Skeletal muscle tissue (tissue), 4 donors: Measurements from ENCODE around the gene ATXN1. TPM values are rescaled to one million over a fixed set of nuclear protein-coding genes. Genes with fewer than 3 reads are reported as not detected.

Experiments used
- H3K27ac ChIP-seq: one replicate; pipeline ENCODE4 v1.7.0; 2013; ENCODE audit warnings: mild to moderate bottlenecking, low read depth, low read length, inconsistent platforms
- H3K27me3 ChIP-seq, 3 donors: one replicate each; pipeline ENCODE4 v1.7.0; 2013; ENCODE audit warnings: low read length in 3 of 3; ENCODE audit not compliant: control insufficient read depth in 3 of 3, insufficient read depth in 3 of 3
- H3K36me3 ChIP-seq, 3 donors: one replicate each; pipeline ENCODE4 v1.7.0; 2013; ENCODE audit warnings: low read length in 3 of 3; ENCODE audit not compliant: control insufficient read depth in 3 of 3, insufficient read depth in 3 of 3
- H3K4me1 ChIP-seq, 3 donors: one replicate each; pipeline ENCODE4 v1.7.0; 2013; ENCODE audit warnings: low read length in 3 of 3, mild to moderate bottlenecking in 3 of 3; ENCODE audit not compliant: control insufficient read depth in 3 of 3, insufficient read depth in 3 of 3
- H3K4me3 ChIP-seq, 3 donors: one replicate each; pipeline ENCODE4 v1.7.0; 2013; ENCODE audit warnings: low read length in 3 of 3
- H3K9ac ChIP-seq, 3 donors: one replicate each; pipeline ENCODE4 v1.7.0; 2013; ENCODE audit warnings: low read length in 3 of 3, mild to moderate bottlenecking in 3 of 3, moderate library complexity in 2 of 3, low read depth in 1 of 3
- H3K9me3 ChIP-seq, 3 donors: one replicate each; pipeline ENCODE4 v1.7.0; 2013; ENCODE audit warnings: low read length in 3 of 3; ENCODE audit not compliant: control insufficient read depth in 3 of 3
- total RNA-seq: library from RNA; depleted of rRNA; stranded (reverse); fragments of >200 nt; gene quantifications from one replicate; pipeline ENCODE4 v1.2.3, GENCODE V29; 2014
- donor health status: Osteomylitis.

The ATXN1 gene
- total RNA-seq, 1 donor from 2014 or later, result 30.8 TPM

GRCh38 chr6:16756660-16757255, 4.5 kb downstream of the ATXN1 start:
- Histone ChIP-seq H3K27ac (peak overlapping the region; percentile 33), H3K4me3 (no peak overlapping the region), H3K36me3 (no peaks in the 10 kb centered on the region), H3K9ac (no peak overlapping the region), H3K4me1 (peaks cover 26 to 53% (median 36%) of the 10 kb centered on the region in 3 donors), H3K9me3 (no peaks in the 10 kb centered on the region), H3K27me3 (no peaks in the 10 kb centered on the region)

DNA sequence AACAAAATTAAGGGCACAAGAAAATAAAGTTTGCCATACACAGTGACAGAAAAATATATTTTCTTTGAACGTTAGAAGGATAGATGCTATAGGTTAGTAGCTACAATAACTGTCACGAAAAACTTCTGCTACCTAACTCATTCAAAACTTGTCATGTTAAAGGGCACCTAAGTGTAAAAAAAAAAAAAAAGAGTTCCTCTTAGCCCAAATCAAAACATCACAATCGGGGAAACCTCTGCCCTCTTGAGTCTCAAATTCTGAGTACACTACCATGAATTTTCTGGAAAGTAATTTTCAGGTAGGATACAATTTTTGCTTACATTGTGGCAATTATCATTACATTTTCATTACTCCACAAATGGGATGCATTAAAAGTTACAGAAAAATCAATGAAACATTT, 5.7 kb downstream of the ATXN1 start:
- Histone ChIP-seq H3K27ac (no peak overlapping the region), H3K9ac (no peak overlapping the region), H3K4me1 (peaks cover 26 to 53% (median 36%) of the 10 kb centered on the region in 3 donors), H3K4me3 (no peak overlapping the region), H3K27me3 (no peaks in the 10 kb centered on the region), H3K36me3 (no peaks in the 10 kb centered on the region), H3K9me3 (no peaks in the 10 kb centered on the region)

DNA sequence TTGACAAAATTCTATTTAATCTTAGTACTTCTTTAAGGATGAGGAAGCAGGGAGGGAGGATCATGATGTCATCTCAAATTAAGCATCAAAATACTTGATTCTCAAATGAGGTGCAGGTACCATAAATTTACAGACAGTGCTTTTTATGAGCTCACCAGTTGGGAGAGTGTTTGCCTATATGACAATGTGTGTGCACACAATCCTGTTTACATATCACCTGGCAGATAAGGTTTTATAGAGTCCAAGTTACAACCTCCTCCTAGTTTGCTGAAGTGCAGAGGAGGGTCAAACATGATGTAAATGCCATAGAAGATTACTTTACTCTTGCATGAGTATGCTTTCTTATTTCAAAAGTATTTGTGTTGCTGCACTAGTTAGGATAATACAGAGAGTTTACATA, 6.4 kb downstream of the ATXN1 start:
- Histone ChIP-seq H3K36me3 (peaks cover 0 to under 1% (median 0%) of the 10 kb centered on the region in 3 donors), H3K9me3 (no peaks in the 10 kb centered on the region), H3K27ac (peak overlapping the region; percentile 50), H3K4me3 (no peak overlapping the region), H3K27me3 (no peaks in the 10 kb centered on the region), H3K9ac (no peak overlapping the region), H3K4me1 (peaks cover 28 to 54% (median 36%) of the 10 kb centered on the region in 3 donors)

DNA sequence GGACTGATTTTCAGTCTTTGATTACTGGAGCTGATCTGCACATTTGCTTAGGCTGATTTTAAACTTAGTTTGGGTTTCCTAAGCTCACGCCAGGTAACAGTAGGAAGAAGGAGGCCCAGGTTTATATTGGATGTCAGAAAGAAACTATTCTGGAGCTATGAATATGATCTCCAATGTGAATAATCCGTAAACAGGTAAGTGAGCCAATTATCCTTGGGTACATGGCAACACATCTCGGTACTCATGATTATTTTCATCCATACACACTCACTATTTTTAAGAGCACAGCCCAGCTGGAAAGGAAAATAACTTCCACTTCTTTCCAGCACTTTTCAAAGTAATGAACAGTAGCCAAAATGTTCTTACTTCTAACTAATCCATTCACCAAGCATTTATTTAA, 7.0 kb downstream of the ATXN1 start:
- peaks cover 34 to 60% (median 36%) of the 10 kb centered on the region in 3 donors for H3K4me1 ChIP-seq
- H3K9ac ChIP-seq, result peak overlapping the region in 1 of 3 donors; percentile 28
- no peaks in the 10 kb centered on the region for H3K9me3 ChIP-seq
- H3K27ac ChIP-seq, result peak overlapping the region; percentile 50
- H3K27me3 ChIP-seq, result no peaks in the 10 kb centered on the region
- H3K36me3 ChIP-seq, result peaks cover 0 to 5% (median 0%) of the 10 kb centered on the region in 3 donors
- peak overlapping the region in 1 of 3 donors; percentile 1 for H3K4me3 ChIP-seq

- H3K4me1 ChIP-seq, result peaks cover 30 to 58% (median 33%) of the 10 kb centered on the region in 3 donors
- H3K9ac ChIP-seq, result no peak overlapping the region
- no peak overlapping the region for H3K4me3 ChIP-seq
- no peak overlapping the region for H3K27ac ChIP-seq
- no peaks in the 10 kb centered on the region for H3K9me3 ChIP-seq
- H3K27me3 ChIP-seq, result no peaks in the 10 kb centered on the region
- peaks cover 0 to 5% (median 0%) of the 10 kb centered on the region in 3 donors for H3K36me3 ChIP-seq
These were observed 7.9 kb downstream of the ATXN1 start for GRCh38 chr6:16753341-16753740.

- no peaks in the 10 kb centered on the region for H3K9me3 ChIP-seq
- no peak overlapping the region for H3K4me3 ChIP-seq
- H3K27me3 ChIP-seq, result no peaks in the 10 kb centered on the region
- peak overlapping the region; percentile 21 for H3K27ac ChIP-seq
- H3K9ac ChIP-seq, result no peak overlapping the region
- peaks cover 0 to 5% (median 0%) of the 10 kb centered on the region in 3 donors for H3K36me3 ChIP-seq
- peaks cover 32 to 61% (median 37%) of the 10 kb centered on the region in 3 donors for H3K4me1 ChIP-seq
These were observed 8.9 kb downstream of the ATXN1 start for GRCh38 chr6:16752206-16752866.

DNA sequence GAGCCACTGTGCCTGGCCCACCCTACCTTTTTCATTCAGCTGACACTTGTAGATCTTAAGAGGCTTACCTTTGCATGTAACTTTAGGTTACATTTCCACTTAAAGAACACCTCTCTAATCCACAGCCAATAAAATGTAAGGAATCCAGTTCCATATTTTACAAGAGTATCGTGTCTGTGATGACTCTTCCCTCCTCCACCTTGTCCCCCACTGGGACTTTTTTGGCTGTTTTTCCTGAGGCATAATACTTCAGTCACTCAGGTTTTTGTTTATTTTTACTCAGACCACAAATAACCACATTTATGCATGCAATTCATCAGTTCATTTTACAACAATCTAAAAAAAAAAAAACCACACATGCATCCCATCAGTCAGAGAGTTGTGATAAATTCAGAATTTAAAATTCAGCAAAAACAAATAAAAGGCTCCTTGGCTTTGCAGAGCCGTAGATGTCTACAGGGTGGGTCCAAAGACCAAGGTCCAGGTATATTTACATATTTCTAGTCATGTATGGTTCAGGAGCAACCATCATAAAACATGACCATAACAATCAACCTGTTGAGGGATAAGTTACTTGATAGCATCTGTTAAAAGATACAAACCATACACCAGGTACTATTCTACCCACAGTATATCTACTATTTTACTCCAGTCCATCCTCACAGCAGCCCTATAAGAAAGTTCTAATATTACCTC, 9.9 kb downstream of the ATXN1 start:
- Histone ChIP-seq H3K4me3 (no peak overlapping the region), H3K9me3 (no peaks in the 10 kb centered on the region), H3K36me3 (peaks cover 0 to 5% (median 0%) of the 10 kb centered on the region in 3 donors), H3K9ac (no peak overlapping the region), H3K27me3 (no peaks in the 10 kb centered on the region), H3K4me1 (peaks cover 33 to 55% (median 39%) of the 10 kb centered on the region in 3 donors), H3K27ac (no peak overlapping the region)

DNA sequence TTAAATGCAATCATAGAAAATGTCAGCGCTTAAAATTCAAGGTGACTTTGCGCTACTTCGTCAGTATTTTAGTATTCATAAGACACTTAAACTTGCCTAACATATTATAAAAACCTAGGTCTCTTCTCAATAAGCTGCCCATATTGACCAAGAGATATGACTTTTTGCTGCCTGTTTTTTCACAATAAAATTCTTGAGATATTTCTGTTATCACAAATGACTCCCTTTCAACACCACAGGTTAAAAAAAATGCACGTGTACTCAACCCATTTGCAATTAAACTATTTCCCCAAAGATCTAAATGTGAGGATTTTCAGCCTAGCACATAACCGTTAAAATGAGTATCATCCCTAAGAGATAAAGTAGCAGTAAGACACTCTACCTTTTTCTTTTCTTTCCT, 10.7 kb downstream of the ATXN1 start:
- Histone ChIP-seq H3K9me3 (no peaks in the 10 kb centered on the region), H3K4me1 (peaks cover 32 to 54% (median 39%) of the 10 kb centered on the region in 3 donors), H3K9ac (no peak overlapping the region), H3K27ac (no peak overlapping the region), H3K4me3 (no peak overlapping the region), H3K27me3 (no peaks in the 10 kb centered on the region), H3K36me3 (peaks cover 0 to 5% (median 0%) of the 10 kb centered on the region in 3 donors)

DNA sequence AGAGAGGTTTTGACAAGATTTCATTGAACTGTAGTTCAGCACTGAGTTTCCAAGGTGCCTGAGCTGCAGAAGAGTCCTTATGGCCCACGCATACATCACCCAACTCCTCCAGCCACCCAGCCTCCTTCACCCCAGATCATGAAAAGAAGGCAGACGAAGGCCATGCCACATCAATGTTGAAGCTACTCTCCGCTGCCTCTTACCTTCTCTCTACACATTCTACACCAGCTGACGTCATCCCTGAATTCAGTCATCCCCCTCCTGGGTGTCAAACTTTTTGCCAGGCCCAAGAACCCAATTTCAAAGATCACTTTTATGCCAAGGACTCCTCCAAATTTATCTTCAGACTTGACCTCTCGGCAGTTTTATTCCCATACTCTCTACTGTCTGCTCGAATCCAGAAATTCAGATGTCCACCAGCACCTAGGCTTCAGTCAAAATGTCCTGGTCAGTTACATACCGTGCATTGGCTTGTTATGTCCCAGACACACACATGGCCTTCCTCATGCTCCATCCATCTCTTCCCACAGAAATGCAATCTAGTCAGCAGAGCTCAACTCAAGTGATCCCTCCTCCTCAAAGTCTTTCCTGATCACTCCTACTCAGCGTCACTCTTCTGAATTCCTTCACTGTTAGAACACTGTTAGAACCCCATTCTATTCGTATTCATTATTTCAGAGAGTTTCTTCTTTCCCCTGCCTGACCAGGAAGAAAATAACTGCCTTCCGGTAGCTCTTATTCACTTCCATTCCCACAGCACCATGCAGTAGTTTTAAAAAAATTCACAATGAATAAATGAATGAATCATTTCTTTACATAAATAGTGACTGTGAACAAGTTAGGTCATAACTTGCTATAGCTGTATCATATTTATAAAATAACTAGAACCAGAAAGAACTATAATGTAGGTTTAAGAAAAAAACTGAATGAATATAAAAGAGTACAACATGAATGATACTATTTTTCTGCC, 11.5 kb downstream of the ATXN1 start:
- H3K36me3 ChIP-seq, result peaks cover 0 to 5% (median 0%) of the 10 kb centered on the region in 3 donors
- H3K27ac ChIP-seq, result no peak overlapping the region
- peaks cover 26 to 51% (median 36%) of the 10 kb centered on the region in 3 donors for H3K4me1 ChIP-seq
- no peaks in the 10 kb centered on the region for H3K27me3 ChIP-seq
- no peak overlapping the region for H3K9ac ChIP-seq
- H3K4me3 ChIP-seq, result no peak overlapping the region
- H3K9me3 ChIP-seq, result no peaks in the 10 kb centered on the region
